SH-SY5Y (cell line): ENCODE results near the gene TTF2.

Experiments used
- GATA2 ChIP-seq: IDR thresholded peaks from 2 replicates; pipeline ENCODE4 v1.6.1; 2011; ENCODE audit warnings: mild to moderate bottlenecking, low read depth, low read length
- GATA3 ChIP-seq: IDR thresholded peaks from 2 replicates; pipeline ENCODE4 v1.6.1; 2011; ENCODE audit warnings: low read depth, mild to moderate bottlenecking, low read length, moderate library complexity

- no peak for TF ChIP-seq GATA3
- no peak for TF ChIP-seq GATA2
These were observed 17.1 kb downstream of the TTF2 start for GRCh38 chr1:117077267-117077666.
